ENCODE measurements around the gene RPP30. TPM values are rescaled to one million over a fixed set of nuclear protein-coding genes. Genes with fewer than 3 reads are reported as not detected.
"Not testable (repeated sequence)": the region's sequence is repeated elsewhere in the genome, so short reads cannot be mapped to it uniquely, and the experiment has no call there.

The RPP30 gene
- total RNA-seq, 1 donor from 2014 or later, result 52.8 TPM

DNA sequence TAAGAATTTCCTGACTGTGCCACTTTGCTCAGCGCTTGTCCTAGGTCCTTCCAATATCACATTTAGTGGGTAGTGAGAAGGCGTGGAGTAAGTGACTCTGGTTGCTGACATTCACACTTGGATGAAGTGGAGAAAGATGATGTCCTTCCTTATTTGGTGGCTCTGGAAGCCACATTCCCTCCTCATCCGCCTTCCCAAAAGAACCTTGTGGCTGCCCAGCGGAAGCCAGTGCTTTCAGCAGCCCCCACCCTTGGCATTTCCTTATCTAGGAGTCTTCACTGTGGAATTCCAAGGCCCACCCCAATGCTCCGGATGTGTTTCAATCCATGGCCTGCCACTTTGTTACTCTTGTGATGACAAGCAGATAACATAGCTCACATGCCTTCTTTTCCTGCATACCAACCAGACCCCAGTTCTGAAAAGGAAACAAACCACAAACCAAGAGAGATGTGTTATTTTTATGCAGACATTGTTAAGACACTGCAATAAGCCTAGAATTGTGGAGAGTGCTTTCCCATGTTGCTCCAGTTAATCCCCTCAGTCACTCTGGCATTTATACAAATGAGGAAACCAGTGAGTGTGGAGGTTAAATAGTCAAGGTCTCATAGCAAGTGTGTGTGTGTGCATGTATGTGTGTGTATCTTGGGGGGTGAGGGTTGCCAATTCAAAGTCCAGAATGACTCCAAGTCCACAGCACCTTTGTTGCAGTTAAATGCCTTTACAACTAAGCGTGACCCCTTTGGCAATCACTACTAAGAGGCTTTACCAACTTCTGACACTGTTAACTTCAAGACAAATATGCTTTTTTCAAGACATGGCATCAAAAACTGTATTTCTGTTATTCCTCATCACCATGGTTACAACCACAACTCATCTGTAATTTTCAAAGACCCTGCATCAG is 59.4 kb downstream of the RPP30 start:
- no peak for DNase-seq (ENCODE audit: low read depth)
- TF ChIP-seq, protein P1, sequence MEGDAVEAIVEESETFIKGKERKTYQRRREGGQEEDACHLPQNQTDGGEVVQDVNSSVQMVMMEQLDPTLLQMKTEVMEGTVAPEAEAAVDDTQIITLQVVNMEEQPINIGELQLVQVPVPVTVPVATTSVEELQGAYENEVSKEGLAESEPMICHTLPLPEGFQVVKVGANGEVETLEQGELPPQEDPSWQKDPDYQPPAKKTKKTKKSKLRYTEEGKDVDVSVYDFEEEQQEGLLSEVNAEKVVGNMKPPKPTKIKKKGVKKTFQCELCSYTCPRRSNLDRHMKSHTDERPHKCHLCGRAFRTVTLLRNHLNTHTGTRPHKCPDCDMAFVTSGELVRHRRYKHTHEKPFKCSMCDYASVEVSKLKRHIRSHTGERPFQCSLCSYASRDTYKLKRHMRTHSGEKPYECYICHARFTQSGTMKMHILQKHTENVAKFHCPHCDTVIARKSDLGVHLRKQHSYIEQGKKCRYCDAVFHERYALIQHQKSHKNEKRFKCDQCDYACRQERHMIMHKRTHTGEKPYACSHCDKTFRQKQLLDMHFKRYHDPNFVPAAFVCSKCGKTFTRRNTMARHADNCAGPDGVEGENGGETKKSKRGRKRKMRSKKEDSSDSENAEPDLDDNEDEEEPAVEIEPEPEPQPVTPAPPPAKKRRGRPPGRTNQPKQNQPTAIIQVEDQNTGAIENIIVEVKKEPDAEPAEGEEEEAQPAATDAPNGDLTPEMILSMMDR (conservative IDR thresholded peaks at IDR 0.05; ENCODE audit: low read depth, low read length), result no peak
- H3K4me3 ChIP-seq (ENCODE audit: low read depth, low read length), result no peak overlapping the region

DNA sequence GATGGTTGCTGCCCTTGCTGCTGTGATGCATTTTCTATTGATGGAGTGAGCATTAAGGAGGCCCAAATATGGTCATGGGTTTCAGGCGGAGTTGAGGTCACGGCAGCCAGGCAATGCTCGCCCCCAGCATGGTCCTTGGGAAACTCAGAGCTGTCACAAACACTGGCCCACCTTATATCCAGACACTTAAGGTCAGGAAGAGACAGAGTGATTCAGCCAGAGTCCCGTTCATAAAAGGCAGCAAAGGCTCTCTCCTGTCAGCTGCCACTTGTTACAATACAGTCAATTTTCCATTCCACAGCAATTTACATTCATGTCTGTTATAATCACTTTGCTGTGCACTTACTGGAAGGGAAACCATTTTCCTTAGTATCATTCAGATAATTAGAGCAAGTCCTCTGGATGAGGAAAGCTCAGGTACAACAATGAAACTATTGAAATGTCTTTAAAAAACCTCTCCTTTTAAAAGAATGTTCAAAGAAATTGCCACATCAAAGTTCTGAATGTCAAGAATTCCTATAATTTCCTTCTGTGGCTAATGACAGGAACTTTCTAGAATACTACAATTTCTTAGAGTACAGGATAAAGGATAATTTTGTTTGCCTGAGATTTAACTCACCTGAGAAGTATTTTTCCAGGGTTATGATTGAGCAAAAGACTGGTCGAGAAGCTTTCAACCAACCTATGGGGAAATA is 64.0 kb downstream of the RPP30 start:
- H3K4me3 ChIP-seq (ENCODE audit: low read depth, low read length), result no peak overlapping the region
- DNase-seq (ENCODE audit: low read depth), result no peak
- TF ChIP-seq, protein P1 (conservative IDR thresholded peaks at IDR 0.05; ENCODE audit: low read depth, low read length), result no peak

DNA sequence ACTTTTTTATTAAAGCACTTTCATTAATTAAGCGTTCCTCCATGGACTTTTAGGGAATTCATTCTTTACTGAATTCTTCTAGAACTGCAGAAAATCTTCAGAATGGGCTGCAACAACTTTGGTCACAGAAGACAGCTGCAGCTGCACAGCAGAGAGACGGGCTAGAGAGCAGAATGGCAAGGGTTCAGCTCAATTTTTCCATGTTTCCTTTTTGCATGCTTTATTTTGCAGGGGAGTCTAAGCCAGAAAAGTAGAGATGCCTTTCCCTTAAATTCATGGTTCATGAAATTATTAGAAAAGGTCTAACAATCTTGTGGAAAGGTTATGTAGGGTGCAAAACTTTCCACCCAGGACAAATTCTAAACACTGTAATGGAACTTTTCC is 64.5 kb downstream of the RPP30 start:
- no peak for DNase-seq (ENCODE audit: low read depth)
- no peak overlapping the region for H3K4me3 ChIP-seq (ENCODE audit: low read depth, low read length)
- TF ChIP-seq, protein P1 (conservative IDR thresholded peaks at IDR 0.05; ENCODE audit: low read depth, low read length), result no peak

DNA sequence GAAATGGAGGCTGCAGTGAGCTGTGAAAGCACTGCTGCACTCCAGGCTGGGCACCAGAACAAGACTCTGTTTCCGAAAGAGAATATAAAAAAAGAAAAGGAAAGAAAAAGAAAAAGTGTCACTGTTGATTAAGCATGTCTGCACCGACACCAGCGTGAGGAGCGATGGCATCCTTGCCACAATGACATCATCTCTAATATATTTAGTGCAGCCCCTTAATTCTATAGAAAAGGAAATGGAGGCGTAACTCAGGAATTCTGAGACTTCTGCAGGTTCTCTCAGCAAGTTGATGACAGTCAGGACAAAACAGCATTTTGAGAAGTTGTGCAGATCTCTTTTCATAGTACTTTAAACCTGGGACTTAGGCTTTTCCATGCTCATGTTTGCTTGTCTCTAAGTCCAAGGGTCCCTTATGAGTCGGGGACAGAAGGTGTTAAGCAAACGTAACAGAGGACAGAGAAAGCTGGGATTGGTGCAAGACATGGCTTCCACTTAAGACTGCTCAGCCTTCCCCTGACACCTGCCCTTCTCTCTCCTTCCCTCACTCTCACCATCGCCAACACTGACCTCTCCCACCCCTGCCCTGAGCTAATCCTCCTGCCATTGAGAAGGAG is 66.0 kb downstream of the RPP30 start:
- DNase-seq (ENCODE audit: low read depth), result no peak
- H3K4me3 ChIP-seq (ENCODE audit: low read depth, low read length), result no peak overlapping the region
- TF ChIP-seq, protein P1 (conservative IDR thresholded peaks at IDR 0.05; ENCODE audit: low read depth, low read length), result no peak

DNA sequence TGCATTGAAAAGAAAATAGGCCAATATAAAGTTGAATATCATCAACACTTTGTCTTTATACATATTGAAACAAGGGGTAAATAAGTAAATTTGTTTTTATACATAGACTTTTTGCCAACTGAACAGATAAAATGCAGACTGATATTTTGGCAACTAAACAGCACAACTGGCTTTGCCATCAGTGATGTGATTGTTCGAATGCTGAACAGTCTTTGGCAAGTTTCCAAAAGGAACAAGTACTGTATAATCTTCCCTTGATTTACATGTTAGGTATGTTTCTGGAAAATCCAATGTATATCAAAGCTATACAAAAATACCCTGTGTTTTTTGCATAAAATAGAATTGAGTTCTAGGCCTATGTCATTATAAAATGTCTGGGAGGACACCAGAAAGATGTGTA is 67.3 kb downstream of the RPP30 start:
- no peak overlapping the region for H3K4me3 ChIP-seq (ENCODE audit: low read depth, low read length)
- TF ChIP-seq, protein P1 (conservative IDR thresholded peaks at IDR 0.05; ENCODE audit: low read depth, low read length), result no peak
- DNase-seq (ENCODE audit: low read depth), result no peak

DNA sequence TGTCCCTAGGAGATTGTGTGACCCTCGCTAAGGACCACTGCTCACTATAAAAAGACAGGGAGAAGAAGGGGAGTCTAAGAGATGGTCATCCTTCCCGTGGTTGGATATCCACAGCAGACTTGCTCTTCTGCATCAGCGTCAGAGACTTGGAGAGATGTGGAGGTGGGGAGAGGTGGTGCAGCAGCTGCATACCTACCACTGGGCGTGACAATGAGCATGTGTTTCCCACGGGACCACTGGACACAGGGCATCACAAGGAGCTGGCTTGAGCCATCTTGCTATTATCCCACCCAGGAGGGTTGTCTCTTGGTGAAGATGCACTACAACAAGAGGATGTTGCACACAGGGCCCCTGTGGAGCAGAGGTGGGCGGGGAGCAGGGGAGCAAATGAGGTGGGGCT is 67.9 kb downstream of the RPP30 start:
- H3K4me3 ChIP-seq (ENCODE audit: low read depth, low read length), result no peak overlapping the region
- TF ChIP-seq, protein P1 (conservative IDR thresholded peaks at IDR 0.05; ENCODE audit: low read depth, low read length), result no peak
- DNase-seq (ENCODE audit: low read depth), result no peak

DNA sequence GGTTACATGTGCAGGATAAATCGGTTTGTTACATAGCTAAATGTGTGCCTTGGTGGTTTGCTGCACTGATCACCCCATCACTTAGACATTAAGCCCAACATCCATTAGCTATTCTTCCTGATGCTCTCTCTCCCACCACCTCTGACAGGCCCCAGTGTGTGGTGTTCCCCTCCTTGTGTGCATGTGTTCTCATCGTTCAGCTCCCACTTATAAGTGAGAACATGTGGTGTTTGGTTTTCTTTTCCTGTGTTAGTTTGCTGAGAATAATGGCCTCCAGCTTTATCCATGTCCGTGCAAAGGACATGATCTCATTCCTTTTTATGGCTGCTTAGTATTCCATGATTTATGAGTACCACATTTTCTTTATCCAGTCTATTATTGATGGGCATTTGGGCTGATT is 71.2 kb downstream of the RPP30 start:
- not testable (repeated sequence) for H3K4me3 ChIP-seq (ENCODE audit: low read depth, low read length); DNase-seq (ENCODE audit: low read depth)
